GM20000 (cell line): ENCODE data around the gene TMEM239.
"Not testable (repeated sequence)": the region's sequence is repeated elsewhere in the genome, so short reads cannot be mapped to it uniquely, and the experiment has no call there.

Experiments
- DNase-seq: peaks from one replicate; pipeline ENCODE4 v3.0.0; 2012; ENCODE audit warnings: low spot score
- TF ChIP-seq, protein P1 (sequence below): IDR thresholded peaks from 2 replicates; pipeline ENCODE4 v1.5.1; 2012; ENCODE audit warnings: mild to moderate bottlenecking, control low read depth; ENCODE audit errors: extremely low read depth, missing control alignments

TMEM239 gene

DNA sequence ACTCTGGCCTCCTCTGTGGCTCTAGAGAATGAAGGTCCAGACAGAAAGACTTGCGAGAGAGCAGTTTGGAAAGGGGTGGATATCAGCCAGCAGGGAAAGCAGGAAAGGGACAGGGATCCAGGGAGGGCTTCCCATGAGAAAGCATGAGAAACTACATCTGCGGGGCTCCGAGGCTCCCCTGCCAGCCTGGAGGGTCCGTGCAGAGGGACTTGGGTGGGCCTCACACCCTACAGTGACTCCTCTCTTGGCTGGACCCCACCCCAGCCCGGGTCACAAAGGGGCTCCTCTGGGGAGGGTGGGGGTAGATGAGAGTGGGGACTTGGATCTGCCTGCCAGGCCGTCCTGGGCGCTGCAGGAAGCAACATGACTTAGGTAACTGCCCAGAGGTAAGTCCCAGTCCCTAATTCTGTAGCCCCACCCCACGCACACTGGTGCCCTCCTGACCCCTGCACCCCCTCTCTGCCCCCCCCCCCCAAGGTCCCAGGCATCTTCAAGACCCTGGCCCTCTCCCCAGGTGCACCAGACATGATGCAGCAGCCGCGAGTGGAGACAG lies at the start of gene TMEM239:
Gene TMEM239 (plus strand): TSS at position 335 of the 553 bp plus-strand sequence. CDS start 191 bp downstream, at position 526.
- no peak for DNase-seq
- TF ChIP-seq, protein P1, sequence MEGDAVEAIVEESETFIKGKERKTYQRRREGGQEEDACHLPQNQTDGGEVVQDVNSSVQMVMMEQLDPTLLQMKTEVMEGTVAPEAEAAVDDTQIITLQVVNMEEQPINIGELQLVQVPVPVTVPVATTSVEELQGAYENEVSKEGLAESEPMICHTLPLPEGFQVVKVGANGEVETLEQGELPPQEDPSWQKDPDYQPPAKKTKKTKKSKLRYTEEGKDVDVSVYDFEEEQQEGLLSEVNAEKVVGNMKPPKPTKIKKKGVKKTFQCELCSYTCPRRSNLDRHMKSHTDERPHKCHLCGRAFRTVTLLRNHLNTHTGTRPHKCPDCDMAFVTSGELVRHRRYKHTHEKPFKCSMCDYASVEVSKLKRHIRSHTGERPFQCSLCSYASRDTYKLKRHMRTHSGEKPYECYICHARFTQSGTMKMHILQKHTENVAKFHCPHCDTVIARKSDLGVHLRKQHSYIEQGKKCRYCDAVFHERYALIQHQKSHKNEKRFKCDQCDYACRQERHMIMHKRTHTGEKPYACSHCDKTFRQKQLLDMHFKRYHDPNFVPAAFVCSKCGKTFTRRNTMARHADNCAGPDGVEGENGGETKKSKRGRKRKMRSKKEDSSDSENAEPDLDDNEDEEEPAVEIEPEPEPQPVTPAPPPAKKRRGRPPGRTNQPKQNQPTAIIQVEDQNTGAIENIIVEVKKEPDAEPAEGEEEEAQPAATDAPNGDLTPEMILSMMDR, result no peak

DNA sequence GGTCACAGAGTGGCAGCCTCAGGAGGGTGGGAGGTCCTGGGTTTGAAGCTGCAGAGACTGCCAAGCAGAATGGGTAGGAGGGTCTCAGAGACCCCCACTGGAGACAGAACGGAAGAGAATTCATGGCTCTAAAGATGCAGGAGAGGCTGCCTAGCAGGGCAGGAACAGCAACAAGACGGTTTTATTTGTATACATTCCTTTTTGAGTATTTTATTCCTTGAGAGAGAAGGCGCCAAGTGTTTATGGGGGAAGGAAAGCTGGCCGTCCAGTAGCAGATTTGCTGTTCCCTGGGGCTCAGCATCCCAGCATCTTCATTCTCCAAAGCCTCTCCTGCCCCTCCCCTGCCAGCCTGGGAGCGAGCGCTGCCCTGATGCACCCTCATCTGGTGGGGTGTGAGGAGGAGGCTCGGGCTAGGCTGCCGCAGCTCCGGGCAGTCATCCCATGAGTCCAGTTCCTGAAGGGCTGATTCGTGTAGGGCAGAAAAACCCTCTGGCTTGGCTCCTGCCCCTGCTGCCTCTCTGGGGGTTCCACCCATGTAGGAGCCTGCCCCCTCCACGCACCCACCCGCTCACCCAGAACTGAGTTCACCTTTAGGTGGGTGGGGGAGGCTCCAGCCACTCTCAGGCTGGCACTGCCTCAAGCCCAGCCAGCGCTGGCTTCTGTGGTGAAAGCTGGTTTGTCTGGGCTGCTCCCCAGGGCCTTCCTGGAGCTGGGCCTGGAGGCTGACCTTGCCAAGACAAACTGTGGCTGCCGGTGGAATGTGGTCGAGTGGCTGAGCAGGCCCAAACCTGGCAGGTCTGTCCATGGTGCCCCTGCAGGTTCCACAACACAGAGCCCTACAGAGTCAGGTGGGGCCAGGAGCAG lies 48.2 kb upstream of the TMEM239 start:
- TF ChIP-seq, protein P1, result no peak

DNA sequence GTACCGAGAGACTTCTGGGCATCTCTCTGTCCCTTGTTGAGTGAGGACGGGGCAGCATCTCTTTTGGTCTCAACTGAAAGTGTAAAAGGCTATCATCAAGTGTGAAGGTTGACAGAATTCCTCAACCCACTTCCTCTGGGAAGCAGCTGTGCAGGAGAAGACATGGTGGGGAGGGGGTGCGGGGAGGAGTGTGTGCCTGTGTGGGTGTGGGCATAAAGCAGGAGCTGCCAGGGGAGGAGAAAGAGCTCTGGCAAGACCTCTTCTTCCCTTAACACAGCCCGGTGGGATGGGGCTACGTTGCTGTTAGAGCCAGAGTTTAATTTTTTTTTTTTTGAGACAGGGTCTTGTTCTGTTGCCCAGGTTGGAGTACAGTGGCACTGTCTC lies 47.5 kb upstream of the TMEM239 start:
- TF ChIP-seq, protein P1, result no peak
- DNase-seq, result no peak

More for the DNA sequence above, 48.2 kb upstream of the TMEM239 start:
- no peak for DNase-seq

DNA sequence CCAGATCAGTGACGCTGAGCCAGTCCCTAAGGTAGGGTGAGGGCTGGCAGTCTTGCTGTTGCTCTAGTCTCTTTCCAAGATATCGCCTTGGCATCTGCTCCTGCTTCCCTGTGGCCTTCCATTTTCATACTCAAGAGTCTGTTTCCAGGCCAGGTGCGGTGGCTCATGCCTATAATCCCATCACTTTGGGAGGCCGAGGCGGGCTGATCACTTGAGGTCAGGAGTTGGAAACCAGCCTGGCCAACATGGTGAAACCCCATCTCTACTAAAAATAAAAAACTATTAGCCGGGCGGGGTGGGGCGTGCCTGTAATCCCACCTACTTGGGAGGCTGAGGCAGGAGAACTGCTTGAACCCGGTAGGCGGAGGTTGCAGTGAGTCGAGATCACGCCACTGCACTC lies 46.1 kb upstream of the TMEM239 start:
- not testable (repeated sequence) for DNase-seq

DNA sequence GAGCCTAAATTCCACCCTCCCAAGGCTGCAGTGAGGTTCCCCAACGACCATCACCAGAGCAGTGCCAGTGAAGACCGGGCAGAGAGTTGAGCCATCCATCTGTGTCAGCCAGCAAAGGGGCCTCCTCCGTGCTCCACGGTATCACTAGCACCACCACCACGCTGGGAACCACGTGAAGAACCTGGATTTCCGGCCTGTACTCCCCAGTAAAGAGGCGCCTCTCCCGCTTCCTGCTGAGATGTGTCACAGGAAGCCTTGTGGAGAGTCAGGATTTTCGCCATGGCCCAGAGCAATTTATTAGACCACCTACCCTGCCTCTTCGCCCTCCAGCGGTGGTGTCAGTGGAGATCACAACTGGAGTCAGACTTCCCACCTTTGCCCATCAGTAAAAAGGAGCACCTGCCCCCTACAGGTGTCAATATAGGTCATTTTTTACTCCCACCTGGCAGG lies 44.5 kb upstream of the TMEM239 start:
- no peak for DNase-seq
- TF ChIP-seq, protein P1, result no peak

DNA sequence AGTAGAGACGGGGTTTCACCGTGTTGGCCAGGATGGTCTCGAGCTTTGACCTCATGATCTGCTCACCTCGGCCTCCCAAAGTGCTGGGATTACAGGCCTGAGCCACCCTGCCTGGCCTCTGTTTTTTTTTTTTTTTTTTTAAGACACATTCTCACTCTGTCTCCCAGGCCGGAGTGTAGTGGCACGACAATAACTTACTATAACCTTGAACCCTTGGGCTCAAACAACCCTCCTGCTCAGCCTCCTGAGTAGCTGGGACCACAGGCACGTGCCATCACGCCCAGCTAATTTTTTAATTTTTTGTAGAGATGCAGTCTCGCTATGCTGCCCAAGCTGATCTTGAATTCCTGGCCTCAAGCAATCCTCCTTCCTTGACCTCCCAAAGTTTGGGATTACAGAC lies 42.4 kb upstream of the TMEM239 start:
- DNase-seq, result no peak
- TF ChIP-seq, protein P1, result no peak

DNA sequence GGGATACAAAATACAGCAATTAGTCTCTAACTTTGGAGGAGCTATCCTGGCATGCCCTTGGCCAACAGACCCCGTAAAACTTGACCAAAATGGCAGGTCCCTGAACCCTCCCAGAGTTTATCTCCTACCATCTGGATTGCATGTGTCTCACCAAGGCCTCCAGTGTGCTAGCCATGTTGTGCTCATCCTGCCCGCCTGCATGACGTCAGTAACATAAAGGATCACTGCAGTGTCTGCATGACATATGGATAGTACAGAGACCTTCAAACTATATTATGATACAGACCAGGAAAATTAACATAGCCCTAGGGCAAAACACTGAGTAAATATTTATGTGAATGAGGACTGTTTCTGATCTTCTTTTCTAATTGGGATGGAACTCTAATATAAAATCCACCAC lies 41.0 kb upstream of the TMEM239 start:
- TF ChIP-seq, protein P1, result no peak
- no peak for DNase-seq
